ENCODE measurements around the gene DCK.
"Not testable (repeated sequence)": the region's sequence is repeated elsewhere in the genome, so short reads cannot be mapped to it uniquely, and the experiment has no call there.

The DCK gene

DNA sequence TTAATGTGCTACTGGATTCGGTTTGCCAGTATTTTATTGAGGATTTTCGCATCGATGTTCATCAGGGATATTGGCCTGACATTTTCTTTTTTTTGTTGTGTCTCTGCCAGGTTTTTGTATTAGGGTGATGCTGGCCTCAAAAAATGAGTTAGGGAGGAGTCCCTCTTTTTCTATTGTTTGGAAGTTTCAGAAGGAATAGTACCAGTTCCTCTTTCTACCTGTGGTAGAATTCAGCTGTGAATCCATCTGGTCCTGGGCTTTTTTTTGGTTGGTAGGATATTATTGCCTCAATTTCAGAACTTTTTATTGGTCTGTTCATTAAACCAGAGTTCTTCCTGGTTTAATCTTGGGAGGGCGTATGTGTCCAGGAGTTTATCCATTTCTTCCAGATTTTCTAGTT is 7.9 kb downstream of the DCK start:
- not testable (repeated sequence) for DNase-seq (ENCODE audit: low spot score)

DNA sequence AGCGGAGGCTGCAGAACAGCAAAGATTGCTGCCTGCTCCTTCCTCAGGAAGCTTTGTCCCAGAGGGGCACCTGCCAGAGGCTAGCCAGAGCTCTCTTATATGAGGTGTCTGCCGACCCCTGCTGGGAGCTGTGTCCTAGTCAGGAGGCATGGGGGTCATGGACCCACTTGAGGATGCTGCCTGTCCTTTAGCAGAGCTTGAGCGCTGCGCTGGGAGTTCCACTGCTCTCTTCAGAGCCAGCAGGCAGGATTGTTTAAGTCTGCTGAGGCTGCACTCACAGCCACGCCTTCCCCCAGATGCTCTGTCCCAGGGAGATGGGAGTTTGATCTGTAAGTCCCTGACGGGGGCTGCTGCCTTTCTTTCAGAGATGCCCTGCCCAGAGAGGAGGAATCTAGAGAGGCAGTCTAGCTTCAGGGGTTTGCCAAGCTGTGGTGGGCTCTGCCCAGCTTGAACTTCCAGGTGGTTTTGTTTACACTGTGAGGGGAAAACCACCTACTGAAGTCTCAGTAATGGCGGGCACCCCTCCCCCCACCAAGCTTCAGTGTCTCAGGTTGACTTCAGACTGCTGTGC is 10.9 kb downstream of the DCK start:
- DNase-seq (ENCODE audit: low spot score): no peak

DNA sequence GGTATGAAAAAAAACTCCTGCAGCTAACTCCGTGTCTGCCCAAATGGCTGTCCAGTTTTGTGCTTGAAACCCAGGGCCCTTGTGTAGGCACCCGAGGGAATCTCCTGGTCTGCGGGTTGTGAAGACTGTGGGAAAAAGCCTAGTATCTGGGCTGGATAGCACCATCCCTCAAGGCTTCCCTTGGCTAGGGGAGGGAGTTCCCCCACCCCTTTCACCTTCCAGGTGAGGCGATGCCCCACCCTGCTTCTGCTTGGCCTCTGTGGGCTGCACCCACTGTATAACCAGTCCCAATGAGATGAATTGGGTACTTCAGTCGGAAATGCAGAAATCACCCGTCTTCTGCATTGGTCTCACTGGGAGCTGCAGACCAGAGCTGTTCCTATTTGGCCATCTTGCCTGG is 11.6 kb downstream of the DCK start:
- DNase-seq (ENCODE audit: low spot score): not testable (repeated sequence)

DNA sequence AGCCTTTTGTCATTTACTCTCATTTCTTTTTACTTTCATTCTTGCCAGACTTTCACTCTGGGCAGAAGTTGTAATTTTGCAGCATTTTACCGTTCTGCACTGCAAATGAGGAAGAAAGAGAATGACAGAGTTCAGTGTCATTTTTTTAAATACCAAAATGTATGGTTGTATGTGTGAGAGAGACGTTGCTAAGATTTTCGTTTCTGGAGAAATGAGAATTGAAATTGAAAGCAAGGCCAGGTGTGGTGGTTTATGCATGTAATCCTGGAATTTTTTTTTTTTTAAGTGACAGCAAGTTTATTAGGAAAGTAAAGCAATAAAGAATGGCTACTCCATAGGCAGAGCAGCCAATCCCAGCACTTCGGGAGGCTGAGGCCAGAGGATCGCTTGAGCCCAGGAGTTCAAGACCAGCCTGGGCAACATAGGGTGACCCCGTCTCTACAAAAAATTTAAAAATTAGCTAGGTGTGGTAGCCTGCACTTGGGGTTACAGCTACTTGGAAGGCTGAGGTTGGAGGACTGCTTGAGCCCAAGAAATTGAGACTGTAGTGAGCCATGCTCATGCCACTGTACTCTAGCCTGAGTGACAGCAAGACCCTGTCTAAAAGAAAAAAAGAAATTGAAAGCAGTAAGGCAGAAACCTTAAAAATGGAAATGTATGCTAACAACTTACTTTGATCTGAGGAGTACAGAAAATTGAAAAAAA is 12.9 kb downstream of the DCK start:
- no peak for DNase-seq (ENCODE audit: low spot score)

DNA sequence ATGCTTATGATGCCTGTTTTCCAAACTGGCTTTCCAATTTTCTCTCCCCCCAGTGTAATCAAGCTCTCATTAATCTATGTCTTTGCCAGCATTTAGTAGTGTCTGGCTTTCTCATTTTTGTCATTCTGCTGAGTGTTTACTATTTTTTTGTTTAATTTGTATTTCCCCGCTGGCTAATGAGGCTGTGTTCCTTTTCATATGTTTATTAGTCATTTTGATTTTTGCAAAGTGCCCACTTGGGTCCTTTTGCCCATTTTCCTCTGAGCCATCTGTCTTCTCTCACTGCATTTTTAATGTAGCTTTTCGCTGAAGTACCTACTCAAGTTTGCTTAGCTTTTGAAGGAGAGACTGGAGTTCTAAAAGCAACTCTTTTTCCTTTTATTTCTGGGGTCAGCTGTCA is 14.7 kb downstream of the DCK start:
- DNase-seq (ENCODE audit: low spot score): no peak

DNA sequence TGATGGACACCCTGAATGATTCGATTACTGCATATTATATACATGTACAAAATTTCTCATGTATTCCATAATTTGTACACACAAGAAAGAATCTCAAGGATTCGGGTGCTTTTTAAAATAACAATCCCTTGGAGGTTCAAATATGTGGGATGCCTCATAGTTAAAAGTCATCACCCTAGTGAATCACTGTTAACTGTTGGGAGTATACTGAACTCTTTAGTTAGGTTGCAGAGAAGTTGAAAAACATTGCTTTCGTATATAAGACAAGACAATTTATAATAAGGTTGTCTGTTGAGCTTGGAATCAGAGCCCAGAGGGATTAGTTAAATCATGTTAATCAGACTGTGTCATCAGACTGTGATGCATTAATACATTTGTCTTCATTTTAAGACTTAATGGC is 15.6 kb downstream of the DCK start:
- peak; percentile 24 for DNase-seq (ENCODE audit: low spot score)

DNA sequence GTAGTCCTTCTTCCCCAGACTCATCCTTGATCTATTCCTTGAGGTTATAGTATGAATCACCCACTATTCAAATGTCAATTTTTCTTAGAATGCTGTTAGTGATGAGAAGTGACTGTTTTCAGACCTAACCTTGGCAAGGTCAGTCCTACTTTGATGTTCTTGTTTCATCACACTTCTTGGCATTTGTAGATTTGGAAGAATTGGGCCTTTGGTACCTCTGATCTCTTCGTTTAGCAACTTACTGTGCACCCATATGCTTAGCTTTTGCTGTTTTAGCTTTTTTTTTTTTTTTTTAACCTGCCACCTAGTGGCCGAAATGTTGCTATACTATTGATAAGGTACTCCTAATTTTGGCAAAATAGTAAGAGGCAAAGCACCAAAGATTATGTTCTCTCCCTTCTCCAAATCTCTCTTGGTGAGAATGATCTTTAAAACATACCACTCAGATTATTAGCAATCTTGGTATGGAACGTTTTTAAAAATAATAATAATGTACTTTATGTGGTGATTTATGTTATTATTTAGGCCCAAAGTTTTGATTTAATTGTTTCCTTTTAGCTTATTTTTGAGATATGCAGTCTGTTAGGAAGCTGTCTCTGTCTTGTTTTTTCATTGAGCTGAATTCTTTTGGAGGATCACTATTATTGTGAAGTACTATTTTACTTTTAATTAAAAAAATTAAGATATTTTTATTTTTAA is 16.6 kb downstream of the DCK start:
- DNase-seq (ENCODE audit: low spot score): peak; percentile 58

DNA sequence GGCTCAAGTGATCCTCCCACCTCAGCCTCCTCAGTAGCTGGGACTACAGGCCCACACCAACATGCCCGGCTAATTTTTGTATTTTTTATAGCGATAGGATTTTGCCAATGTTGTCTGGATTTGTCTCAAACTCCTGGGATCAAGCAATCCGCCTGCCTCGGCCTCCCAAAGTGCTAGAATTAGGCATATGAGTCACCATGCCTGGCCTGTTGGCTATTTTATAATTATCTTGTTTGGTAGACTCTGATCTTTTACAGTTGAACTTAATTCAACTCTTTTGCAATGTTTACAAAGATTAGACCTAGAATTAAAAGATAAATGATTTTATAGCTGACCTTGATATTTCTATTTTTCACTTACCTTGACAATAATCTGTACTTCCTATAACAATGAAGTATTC is 18.0 kb downstream of the DCK start:
- no peak for DNase-seq (ENCODE audit: low spot score)

DNA sequence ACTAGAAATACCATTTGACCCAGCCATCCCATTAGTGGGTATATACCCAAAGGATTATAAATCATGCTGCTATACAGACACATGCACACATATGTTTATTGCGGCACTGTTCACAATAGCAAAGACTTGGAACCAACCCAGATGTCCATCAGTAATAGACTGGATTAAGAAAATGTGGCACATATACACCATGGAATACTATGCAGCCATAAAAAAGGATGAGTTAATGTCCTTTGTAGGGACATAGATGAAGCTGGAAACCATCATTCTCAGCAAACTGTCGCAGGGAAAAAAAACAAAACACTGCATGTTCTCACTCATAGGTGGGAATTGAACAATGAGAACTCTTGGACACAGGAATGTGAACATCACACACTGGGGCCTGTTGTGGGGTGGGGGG is 23.9 kb downstream of the DCK start:
- DNase-seq (ENCODE audit: low spot score): not testable (repeated sequence)

DNA sequence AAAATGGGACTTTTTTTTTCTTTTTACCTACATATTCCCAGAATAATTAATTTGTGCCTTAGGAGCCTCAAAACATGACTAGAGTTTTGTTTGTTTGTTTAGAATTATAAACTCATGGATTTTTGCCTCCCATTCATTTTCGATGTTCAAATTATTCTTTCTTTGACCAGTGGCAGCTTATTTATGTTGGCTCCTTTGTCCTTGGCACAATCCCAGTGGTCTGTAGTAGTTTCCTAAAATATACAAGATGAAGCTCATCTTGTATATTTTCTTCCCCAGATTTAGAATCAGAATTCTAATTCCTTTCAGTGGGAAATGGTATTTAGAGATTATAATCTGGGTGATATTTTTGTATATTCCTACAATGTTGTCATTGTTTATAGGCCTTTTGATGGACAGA is 27.2 kb downstream of the DCK start:
- no peak for DNase-seq (ENCODE audit: low spot score)

DNA sequence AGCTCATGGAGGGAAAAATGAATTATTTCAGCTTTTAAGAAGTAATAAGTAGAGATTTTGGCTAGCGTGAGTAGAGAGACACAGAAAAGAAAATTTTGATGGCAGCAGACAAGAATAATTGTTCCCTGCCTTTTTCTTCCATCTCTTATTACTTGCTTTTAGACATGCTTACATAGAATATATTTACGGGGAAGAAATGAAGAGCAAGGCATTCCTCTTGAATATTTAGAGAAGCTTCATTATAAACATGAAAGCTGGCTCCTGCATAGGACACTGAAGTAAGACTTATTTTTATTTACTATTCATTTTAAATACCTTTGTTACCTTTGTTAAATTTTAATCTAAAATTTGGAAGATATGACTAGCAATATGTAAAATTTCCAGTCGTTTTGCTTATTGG is 32.2 kb downstream of the DCK start:
- DNase-seq (ENCODE audit: low spot score): no peak

DNA sequence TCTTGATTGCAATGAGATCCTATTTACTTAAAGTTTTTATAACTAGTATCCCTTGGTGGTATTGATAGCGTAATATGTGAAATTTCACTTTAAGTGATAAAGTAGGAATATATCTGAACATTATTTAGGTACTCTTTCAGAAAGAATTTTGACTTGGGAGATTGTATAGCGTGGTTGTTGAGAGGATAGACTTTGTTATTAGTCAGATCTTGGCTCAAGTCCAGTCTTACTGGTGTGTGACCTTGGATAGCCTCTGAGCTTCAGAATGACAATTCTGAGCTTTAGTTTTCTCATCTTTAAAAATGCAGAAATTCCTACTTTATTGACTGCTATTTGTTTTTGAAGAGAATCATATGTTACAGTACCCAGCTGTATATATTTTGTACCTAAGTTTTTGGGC is 32.6 kb downstream of the DCK start:
- peak; percentile 47 for DNase-seq (ENCODE audit: low spot score)

DNA sequence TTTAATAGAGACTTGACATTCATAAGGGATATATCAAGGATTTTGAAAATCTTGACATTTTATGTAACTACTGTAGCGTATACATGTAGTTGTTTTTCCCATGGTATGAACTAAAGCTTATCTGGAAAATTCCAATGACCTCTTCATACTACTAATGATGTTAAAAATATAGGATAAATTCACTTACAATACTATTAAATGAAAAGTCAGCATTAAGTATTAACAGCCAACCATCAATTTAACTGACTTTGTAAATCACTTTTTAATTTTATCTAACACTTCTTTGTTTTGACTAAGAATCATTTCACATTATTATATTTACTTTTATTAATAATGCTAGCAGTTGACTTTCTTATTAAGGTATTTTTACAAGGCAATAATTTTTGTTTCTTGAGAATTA is 34.2 kb downstream of the DCK start:
- no peak for DNase-seq (ENCODE audit: low spot score)

DNA sequence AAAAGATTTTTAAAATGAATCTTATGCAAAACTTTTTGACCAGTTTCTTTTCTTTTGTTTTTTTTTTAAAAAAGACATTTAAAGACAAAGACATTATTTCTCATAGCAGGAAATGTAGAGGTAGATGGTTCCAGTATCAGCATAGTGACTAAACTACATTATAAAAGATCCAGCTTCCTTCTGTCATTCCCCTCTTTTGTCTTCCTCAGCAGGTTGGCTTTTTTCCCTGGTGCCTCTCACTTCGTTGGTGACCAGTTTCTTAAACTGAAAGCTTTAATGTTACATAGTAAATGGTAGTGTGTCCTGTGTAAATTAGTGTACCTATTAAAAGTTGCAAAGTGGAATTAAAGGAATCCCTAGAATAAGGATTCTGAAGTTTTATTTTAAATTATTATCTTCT is 36.1 kb downstream of the DCK start:
- DNase-seq (ENCODE audit: low spot score): no peak

DNA sequence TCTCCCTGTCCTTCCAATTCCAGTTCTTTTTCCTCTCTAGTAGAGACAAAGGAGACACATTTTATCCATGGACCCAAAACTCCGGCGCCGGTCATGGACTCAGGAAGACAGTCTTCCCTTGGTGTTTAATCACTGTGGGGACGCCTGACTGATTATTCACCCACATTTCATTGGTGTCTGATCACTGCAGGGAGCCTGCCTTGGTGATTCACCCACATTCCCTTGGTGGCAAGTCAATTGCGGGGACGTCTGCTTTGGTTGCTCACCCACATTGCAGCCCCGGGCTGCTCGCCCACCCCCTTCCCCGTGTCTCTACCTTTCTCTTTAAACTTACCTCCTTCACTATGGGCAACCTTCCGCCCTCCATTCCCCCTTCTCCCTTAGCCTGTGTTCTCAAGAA is 38.7 kb downstream of the DCK start:
- peak; percentile 56 for DNase-seq (ENCODE audit: low spot score)

DNA sequence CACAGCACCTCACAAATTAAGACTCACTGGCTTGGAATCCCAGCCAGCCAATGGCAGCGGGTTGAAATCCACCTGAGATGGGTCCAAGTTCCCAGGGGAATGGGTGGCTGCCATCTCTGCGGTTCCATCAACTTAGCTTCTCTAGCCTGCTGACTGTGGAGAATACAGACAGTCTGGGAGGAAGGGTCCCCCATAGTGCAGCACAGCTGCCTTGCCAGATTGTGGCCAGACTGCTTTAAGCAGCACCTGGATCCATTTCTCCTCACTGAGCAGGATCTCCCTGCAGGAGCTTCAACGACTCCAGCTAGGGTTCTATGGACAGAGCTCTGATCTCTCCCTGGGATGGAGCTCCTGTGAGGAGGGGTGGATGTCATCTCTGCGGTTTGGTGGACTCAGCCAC is 51.8 kb downstream of the DCK start:
- no peak for DNase-seq (ENCODE audit: low spot score)

DNA sequence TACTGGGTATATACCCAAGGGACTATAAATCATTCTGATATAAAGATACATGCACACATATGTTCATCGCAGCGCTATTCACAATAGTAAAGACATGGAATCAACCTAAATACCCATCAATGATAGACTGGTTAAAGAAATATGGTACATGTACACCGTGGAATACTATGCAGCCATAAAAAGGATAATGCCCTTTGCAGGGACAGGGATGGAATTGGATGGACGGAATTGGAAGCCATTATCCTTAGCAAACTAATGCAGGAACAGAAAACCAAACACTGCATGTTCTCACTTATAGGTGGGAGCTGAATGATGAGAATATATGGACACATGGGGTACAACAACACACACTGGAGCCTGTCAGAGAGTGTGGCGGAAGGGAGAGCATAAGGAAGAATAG is 55.9 kb downstream of the DCK start:
- no peak for DNase-seq (ENCODE audit: low spot score)

DNA sequence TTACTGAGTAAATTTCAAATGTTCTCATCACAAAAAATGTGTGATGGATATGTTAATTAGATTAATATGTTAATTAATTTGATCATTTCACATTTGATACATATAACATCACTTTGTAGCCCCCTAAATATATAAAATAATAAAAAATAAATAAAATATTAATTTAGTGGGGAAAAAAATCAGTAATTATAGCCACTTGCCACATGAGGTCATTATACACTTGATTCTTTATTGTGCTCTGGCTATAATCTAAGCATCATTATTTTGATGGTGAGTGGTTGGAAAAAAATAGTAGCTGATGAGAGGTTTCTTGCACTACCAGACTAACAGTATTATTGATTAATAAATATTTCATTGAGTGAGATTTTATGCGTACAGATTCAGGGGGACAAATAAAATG is 57.4 kb downstream of the DCK start:
- no peak for DNase-seq (ENCODE audit: low spot score)

DNA sequence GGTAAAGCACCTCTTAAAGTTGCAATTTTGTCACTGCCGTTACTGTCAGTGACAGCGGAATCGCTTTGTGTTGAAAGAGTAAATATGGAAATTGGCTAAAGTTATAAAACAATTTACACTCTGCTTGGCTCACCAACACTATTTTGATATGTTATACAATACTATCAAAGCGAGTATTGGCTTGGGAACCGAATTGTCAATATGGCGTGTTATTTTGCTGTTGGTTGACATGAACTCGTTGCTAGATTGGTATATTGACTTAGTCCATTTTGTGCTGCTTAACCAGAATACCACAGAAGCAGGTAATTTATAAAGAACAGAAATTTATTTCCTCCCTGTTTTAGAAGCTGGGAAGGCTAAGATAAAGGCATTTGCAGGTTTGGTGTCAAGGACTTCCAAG is 58.6 kb downstream of the DCK start:
- DNase-seq (ENCODE audit: low spot score): no peak

DNA sequence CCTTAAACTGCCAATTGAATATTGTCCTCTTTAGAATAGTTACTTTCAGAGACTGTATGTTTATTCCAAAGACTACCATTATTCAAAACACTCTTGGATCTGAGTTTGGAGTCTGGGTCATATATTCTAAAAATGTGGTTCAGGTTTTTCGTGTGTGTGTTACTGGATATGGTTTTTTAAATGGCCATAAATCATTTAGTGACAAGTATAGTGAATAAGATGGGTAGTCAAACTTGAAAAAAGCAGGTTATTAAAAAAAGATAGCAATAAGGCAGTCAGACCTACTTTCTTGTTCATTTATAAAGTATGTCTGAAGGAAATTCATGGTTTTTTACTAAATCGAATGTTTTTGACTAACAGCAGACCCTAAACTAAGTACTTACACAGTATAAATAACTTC is 59.3 kb downstream of the DCK start:
- no peak for DNase-seq (ENCODE audit: low spot score)

DNA sequence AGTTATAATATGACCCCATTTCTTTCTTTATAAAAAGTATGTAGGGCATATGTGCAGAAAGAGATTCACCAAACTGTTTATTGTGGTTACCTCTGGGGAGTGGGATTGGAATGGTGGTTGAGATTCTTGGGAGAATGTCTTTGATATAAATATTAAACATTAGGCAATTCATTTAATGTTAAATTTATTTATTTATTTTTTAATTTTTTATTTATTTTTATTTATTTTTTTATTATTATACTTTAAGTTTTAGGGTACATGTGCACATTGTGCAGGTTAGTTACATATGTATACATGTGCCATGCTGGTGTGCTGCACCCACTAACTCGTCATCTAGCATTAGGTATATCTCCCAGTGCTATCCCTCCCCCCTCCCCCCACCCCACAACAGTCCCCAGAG is 60.2 kb downstream of the DCK start:
- not testable (repeated sequence) for DNase-seq (ENCODE audit: low spot score)

DNA sequence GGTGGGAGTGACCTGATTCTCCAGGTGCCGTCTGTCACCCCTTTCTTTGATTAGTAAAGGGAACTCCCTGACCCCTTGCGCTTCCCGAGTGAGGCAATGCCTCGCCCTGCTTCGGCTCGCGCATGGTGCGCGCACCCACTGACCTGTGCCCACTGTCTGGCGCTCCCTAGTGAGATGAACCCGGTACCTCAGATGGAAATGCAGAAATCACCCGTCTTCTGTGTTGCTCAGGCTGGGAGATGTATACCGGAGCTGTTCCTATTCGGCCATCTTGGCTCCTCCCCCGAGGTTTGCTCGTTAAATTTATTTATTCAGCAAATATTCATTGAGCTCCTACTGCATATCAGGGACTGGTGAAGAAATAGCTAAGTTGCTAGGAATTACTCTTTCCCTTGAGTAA is 66.1 kb downstream of the DCK start:
- DNase-seq (ENCODE audit: low spot score): not testable (repeated sequence)

DNA sequence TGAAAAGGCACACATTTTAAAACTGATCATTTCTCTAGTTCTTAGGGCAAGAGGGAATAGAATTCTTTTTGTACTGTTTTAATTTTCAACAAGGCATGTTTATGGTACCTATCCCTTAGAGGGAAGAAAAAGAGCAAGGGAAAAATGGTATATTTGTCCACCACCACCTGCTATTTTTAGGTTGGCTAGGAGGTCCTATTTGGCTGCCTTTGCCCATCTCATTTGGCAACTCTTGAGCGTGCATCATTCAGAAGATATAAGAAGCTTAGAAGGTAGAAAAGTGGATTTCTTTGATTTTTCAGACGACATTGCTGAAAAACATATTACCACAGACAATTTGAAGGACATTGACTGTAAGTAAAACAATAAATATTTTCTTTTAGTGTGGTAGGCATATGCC is 69.0 kb downstream of the DCK start:
- DNase-seq (ENCODE audit: low spot score): no peak

DNA sequence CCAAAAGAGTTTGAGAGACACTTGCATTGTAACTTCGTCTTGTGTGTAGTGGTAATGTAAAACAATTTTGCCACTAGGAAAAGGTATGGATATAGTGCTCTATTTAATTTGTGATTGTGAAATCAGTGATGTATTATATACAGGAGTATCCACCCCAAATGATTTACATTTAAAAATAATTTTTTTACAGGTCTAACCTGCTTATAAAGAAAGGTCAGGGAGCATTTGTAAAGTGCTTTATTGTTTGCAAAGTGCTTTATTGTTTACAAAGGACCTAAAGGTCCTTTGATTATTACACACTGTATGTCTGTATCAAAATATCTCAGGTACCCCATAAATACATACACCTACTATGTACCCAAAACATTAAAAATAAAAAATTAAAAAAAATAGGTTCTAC is 70.3 kb downstream of the DCK start:
- DNase-seq (ENCODE audit: low spot score): no peak

Data from AG20443 (cell line).